Caco-2 (cell line): Measurements from ENCODE around the gene RAB19. TPM values are rescaled to one million over a fixed set of nuclear protein-coding genes. Genes with fewer than 3 reads are reported as not detected.

Experiments
- BruUV-seq: library from RNA; stranded (reverse); fragments of 400-500 nt; replicated peaks from 2 replicates; lab custom pipeline; 2021; lab: Mats Ljungman, UMichigan
- CTCF ChIA-PET: fragments of 300-600 bp; sonication (Branson Sonifier 250); formaldehyde crosslinking; loops from one replicate; lab custom pipeline; 2022; ENCODE audit warnings: antibody characterized with exemption; lab: Charles Lee
- POLR2A ChIA-PET: fragments of 300-600 bp; sonication (Branson Sonifier 250); formaldehyde crosslinking; loops from one replicate; lab custom pipeline; 2022; ENCODE audit warnings: antibody characterized with exemption; lab: Charles Lee
- DNase-seq, 2 experiments: peaks; one replicate each; pipeline versions ENCODE4 v3.0.0 to v3.0.0-alpha.2; 2020 to 2022
- H3K27me3 ChIP-seq: replicated peaks from 2 replicates; pipeline ENCODE4 v1.6.0; 2011; ENCODE audit warnings: low read length; ENCODE audit not compliant: control insufficient read depth, insufficient read depth
- H3K36me3 ChIP-seq: 2 replicates; pipeline ENCODE4 v1.5.1; 2011; ENCODE audit warnings: low read length; ENCODE audit not compliant: control insufficient read depth, insufficient read depth
- H3K4me1 ChIP-seq: fragments of 250-450 bp; sonication (Bioruptor Pico); 2 replicates; pipeline ENCODE4 v1.5.1; 2020; ENCODE audit warnings: mild to moderate bottlenecking
- H3K4me3 ChIP-seq: 2 replicates; pipeline ENCODE4 v1.5.1; 2011; ENCODE audit warnings: low read depth, mild to moderate bottlenecking, control low read depth, low read length
- H3K9me3 ChIP-seq: fragments of 250-450 bp; sonication (Bioruptor Pico); 2 replicates; pipeline ENCODE4 v1.5.1; 2020; ENCODE audit warnings: mild to moderate bottlenecking, moderate library complexity
- H3K27ac Mint-ChIP-seq: one replicate; pipeline ENCODE4 v1.8.0; 2022; ENCODE audit warnings: mixed read lengths; ENCODE audit not compliant: unreplicated experiment
- H3K27me3 Mint-ChIP-seq: one replicate; pipeline ENCODE4 v1.8.0; 2022; ENCODE audit warnings: mixed read lengths; ENCODE audit not compliant: insufficient read depth, unreplicated experiment
- H3K36me3 Mint-ChIP-seq: one replicate; pipeline ENCODE4 v1.8.0; 2022; ENCODE audit warnings: mild to moderate bottlenecking, mixed read lengths; ENCODE audit not compliant: insufficient read depth, unreplicated experiment
- H3K4me1 Mint-ChIP-seq: one replicate; pipeline ENCODE4 v1.8.0; 2022; ENCODE audit warnings: low read depth, mixed read lengths; ENCODE audit not compliant: unreplicated experiment
- H3K4me3 Mint-ChIP-seq: one replicate; pipeline ENCODE4 v1.8.0; 2022; ENCODE audit warnings: mild to moderate bottlenecking, moderate library complexity, mixed read lengths; ENCODE audit not compliant: unreplicated experiment
- H3K9me3 Mint-ChIP-seq: one replicate; pipeline ENCODE4 v1.8.0; 2022; ENCODE audit warnings: mixed read lengths; ENCODE audit not compliant: unreplicated experiment
- intact Hi-C: fragments of 100-400 bp; cut with micrococcal nuclease; formaldehyde crosslinking; loops from one replicate; pipeline ENCODE4 v1.10.0; 2022; ENCODE audit not compliant: unreplicated experiment
- total RNA-seq: library from RNA; stranded (reverse); gene quantifications from 2 replicates; pipeline ENCODE4 v1.2.3, GENCODE V29; 2022
- TF ChIP-seq, protein P1 (sequence below), 2 experiments: fragments of 200-600 bp in 1 of 2; IDR thresholded peaks; 1 replicate in 1 of 2; 2 replicates in 1 of 2; pipeline versions ENCODE4 v1.5.1 to v1.8.0; 2011 to 2022; ENCODE audit warnings: antibody characterized with exemption in 1 of 2, control low read depth in 1 of 2, inconsistent platforms in 1 of 2, low read depth in 1 of 2, low read length in 1 of 2, mild to moderate bottlenecking in 1 of 2, moderate library complexity in 1 of 2; ENCODE audit not compliant: insufficient read depth in 1 of 2, severe bottlenecking in 1 of 2, unreplicated experiment in 1 of 2

RAB19 gene
- total RNA-seq, 1 experiment from 2014 or later: 3.8 TPM

DNA sequence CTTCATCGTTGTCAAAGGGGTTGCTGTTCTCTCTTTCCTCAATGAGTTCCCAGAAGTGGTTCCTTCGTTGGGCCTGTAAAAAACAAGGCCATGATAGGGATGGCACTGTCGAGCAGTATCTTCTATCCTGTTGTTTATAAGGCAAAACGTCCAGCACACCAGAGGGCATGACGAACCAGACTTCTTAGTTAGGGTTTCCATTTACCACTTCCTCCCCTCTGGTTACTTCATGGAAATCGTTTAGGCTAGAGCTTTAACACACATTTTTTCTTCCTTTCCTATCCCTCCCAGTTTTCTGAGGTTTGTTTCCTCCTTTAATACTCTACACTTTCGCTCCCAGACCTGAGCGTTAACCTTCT, 50.8 kb downstream of the RAB19 start:
- Histone ChIP-seq H3K4me1 (peaks cover 20% of the 10 kb centered on the region), H3K4me3 (no peak overlapping the region), H3K27me3 (no peaks in the 10 kb centered on the region), H3K9me3 (no peaks in the 10 kb centered on the region), H3K36me3 (peaks cover 5% of the 10 kb centered on the region)
- H3K27ac Mint-ChIP-seq: no peak overlapping the region
- no peaks in the 10 kb centered on the region for H3K9me3 Mint-ChIP-seq
- H3K4me3 Mint-ChIP-seq: no peak overlapping the region
- intact Hi-C loops: no loop called here
- no peak for DNase-seq
- TF ChIP-seq, protein P1, sequence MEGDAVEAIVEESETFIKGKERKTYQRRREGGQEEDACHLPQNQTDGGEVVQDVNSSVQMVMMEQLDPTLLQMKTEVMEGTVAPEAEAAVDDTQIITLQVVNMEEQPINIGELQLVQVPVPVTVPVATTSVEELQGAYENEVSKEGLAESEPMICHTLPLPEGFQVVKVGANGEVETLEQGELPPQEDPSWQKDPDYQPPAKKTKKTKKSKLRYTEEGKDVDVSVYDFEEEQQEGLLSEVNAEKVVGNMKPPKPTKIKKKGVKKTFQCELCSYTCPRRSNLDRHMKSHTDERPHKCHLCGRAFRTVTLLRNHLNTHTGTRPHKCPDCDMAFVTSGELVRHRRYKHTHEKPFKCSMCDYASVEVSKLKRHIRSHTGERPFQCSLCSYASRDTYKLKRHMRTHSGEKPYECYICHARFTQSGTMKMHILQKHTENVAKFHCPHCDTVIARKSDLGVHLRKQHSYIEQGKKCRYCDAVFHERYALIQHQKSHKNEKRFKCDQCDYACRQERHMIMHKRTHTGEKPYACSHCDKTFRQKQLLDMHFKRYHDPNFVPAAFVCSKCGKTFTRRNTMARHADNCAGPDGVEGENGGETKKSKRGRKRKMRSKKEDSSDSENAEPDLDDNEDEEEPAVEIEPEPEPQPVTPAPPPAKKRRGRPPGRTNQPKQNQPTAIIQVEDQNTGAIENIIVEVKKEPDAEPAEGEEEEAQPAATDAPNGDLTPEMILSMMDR (IDR thresholded peaks at IDR 0.05; ENCODE audit: insufficient read depth in 1 of 2, low read depth in 1 of 2, low read length in 1 of 2, severe bottlenecking in 1 of 2, unreplicated experiment in 1 of 2): no peak
- POLR2A ChIA-PET: no interaction called here
- BruUV-seq: no TSS peak
- peaks cover 60% of the 10 kb centered on the region for H3K36me3 Mint-ChIP-seq
- H3K27me3 Mint-ChIP-seq: no peaks in the 10 kb centered on the region
- H3K4me1 Mint-ChIP-seq: peaks cover 19% of the 10 kb centered on the region
- CTCF ChIA-PET: no interaction called here

DNA sequence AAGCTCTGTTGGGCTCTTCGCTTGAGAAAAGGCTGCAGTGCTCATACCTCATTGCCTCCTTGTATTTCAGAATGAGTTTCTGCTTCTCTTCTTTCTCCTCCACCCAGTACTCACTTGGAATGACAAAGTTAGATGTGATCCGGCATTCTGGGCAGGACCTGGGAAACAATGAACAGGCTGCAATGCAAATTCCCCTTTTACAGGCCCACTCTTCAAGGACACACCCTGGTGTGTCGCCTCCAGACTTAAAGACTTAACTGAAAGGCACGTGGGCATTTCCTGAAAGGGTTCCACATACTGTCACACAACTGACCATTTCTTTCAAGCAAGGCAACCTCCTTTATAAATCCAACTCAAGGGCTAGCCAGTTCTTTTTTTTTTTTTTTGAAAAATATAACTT, 51.9 kb downstream of the RAB19 start:
- Histone ChIP-seq H3K27me3 (no peaks in the 10 kb centered on the region), H3K4me3 (no peak overlapping the region), H3K36me3 (peaks cover 5% of the 10 kb centered on the region), H3K9me3 (no peaks in the 10 kb centered on the region), H3K4me1 (peaks cover 20% of the 10 kb centered on the region)
- BruUV-seq: no TSS peak
- Mint-ChIP-seq H3K4me1 (peaks cover 19% of the 10 kb centered on the region), H3K27ac (no peak overlapping the region), H3K36me3 (peaks cover 70% of the 10 kb centered on the region), H3K9me3 (no peaks in the 10 kb centered on the region), H3K4me3 (no peak overlapping the region), H3K27me3 (no peaks in the 10 kb centered on the region)
- ChIA-PET POLR2A (no interaction called here), CTCF (no interaction called here)
- DNase-seq: no peak
- intact Hi-C loops: no loop called here
- TF ChIP-seq, protein P1 (IDR thresholded peaks at IDR 0.05; ENCODE audit: insufficient read depth in 1 of 2, low read depth in 1 of 2, low read length in 1 of 2, severe bottlenecking in 1 of 2, unreplicated experiment in 1 of 2): no peak

DNA sequence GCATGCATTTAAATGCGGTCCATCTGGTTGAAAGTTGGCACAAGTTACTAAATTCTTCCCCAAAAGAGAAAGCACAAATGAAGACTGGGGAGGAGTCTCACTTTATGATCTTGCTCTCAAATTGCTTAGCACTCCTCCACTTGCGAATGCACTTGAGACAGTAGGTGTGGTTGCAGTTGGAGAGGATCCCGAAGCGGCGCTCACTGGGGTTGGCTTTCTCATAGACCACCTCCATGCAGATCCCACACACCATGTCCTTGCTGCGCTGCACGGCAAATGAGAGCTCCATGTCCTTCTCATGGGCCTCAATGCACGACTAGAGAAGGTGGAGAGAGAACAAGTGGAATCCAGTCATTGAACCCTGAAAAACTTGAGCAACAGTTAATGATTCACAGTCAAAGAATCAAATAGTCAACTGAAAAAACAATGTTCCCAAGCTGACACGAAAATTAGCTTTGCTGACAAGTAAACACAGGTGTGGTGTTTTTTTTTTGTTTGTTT, 52.7 kb downstream of the RAB19 start:
- H3K36me3 Mint-ChIP-seq: peaks cover 78% of the 10 kb centered on the region
- peaks cover 19% of the 10 kb centered on the region for H3K4me1 Mint-ChIP-seq
- intact Hi-C loops: no loop called here
- Histone ChIP-seq H3K27me3 (no peaks in the 10 kb centered on the region), H3K9me3 (no peaks in the 10 kb centered on the region), H3K4me3 (no peak overlapping the region), H3K36me3 (peaks cover 5% of the 10 kb centered on the region), H3K4me1 (peaks cover 20% of the 10 kb centered on the region)
- H3K4me3 Mint-ChIP-seq: no peak overlapping the region
- H3K9me3 Mint-ChIP-seq: no peaks in the 10 kb centered on the region
- no TSS peak for BruUV-seq
- TF ChIP-seq, protein P1 (IDR thresholded peaks at IDR 0.05; ENCODE audit: insufficient read depth in 1 of 2, low read depth in 1 of 2, low read length in 1 of 2, severe bottlenecking in 1 of 2, unreplicated experiment in 1 of 2): no peak
- ChIA-PET POLR2A (no interaction called here), CTCF (no interaction called here)
- no peak for DNase-seq
- no peaks in the 10 kb centered on the region for H3K27me3 Mint-ChIP-seq
- H3K27ac Mint-ChIP-seq: no peak overlapping the region
